GM12878 (cell line): ENCODE results near the gene LEP. TPM values are rescaled to one million over a fixed set of nuclear protein-coding genes. Genes with fewer than 3 reads are reported as not detected.

Experiments
- ATAC-seq: fragments of 200-7000 bp; cut with Tn5 transposase; 3 replicates; pipeline ENCODE4 v1.9.1; 2020; ENCODE audit warnings: mild to moderate bottlenecking, moderate library complexity
- BruUV-seq: library from RNA; stranded (reverse); fragments of 400-500 nt; replicated peaks from 2 replicates; lab custom pipeline; 2021; lab: Mats Ljungman, UMichigan
- CTCF ChIA-PET: fragments of 300-600 bp; sonication (Branson Sonifier 250); formaldehyde crosslinking; extraction: SDS; loops from one replicate; lab custom pipeline; 2021; ENCODE audit warnings: inconsistent platforms; lab: Yijun Ruan, JAX
- POLR2A ChIA-PET: fragments of 350-600 bp; formaldehyde crosslinking; extraction: SDS; loops from one replicate; lab custom pipeline; 2021; ENCODE audit warnings: inconsistent platforms; lab: Charles Lee
- RAD21 ChIA-PET: fragments of 300-600 bp; sonication (Branson Sonifier 250); formaldehyde crosslinking; loops from one replicate; lab custom pipeline; 2023; ENCODE audit warnings: antibody characterized with exemption; ENCODE audit not compliant: unreplicated experiment; lab: Charles Lee
- SMC1A ChIA-PET: fragments of 300-600 bp; sonication (Branson Sonifier 250); formaldehyde crosslinking; loops from one replicate; lab custom pipeline; 2023; ENCODE audit not compliant: unreplicated experiment, uncharacterized antibody; lab: Charles Lee
- DNase-seq: peaks from one replicate; pipeline ENCODE4 v3.0.0-alpha.2; 2011; ENCODE audit warnings: low read depth, low spot score
- FAIRE-seq: peaks from 3 replicates; lab custom pipeline; 2011; peaks lifted over from hg19 to GRCh38; lab: Jason Lieb, UNC
- H2AFZ ChIP-seq: 2 replicates; pipeline ENCODE4 v1.6.0; 2011; ENCODE audit warnings: low read depth, low read length, control low read depth; ENCODE audit not compliant: control insufficient read depth
- H3K27ac ChIP-seq: 2 replicates; pipeline ENCODE4 v1.5.1; 2011; ENCODE audit warnings: control low read depth; ENCODE audit not compliant: control insufficient read depth, insufficient read depth
- H3K27me3 ChIP-seq, 2 experiments: replicated peaks in 1 of 2; 2 replicates each; pipeline versions ENCODE4 v1.6.0 to v1.6.1; 2011; ENCODE audit warnings: low read length in 1 of 2; ENCODE audit not compliant: control insufficient read depth in 2 of 2, insufficient read depth in 2 of 2
- H3K36me3 ChIP-seq, 2 experiments: 2 replicates each; pipeline ENCODE4 v1.5.1; 2011; ENCODE audit warnings: low read length in 1 of 2; ENCODE audit not compliant: control insufficient read depth in 2 of 2, insufficient read depth in 2 of 2
- H3K4me1 ChIP-seq: 2 replicates; pipeline ENCODE4 v1.6.1; 2011; ENCODE audit warnings: mild to moderate bottlenecking, low read length, moderate library complexity, mixed read lengths; ENCODE audit not compliant: control insufficient read depth, insufficient read depth
- H3K4me2 ChIP-seq: 2 replicates; pipeline ENCODE4 v1.6.0; 2011; ENCODE audit warnings: control low read depth; ENCODE audit not compliant: control insufficient read depth, insufficient read depth
- H3K4me3 ChIP-seq: fragments of 200-600 bp; sonication (generic); 2 replicates; pipeline ENCODE4 v1.5.1; 2016
- H3K79me2 ChIP-seq: 2 replicates; pipeline ENCODE4 v1.6.0; 2011; ENCODE audit warnings: low read length; ENCODE audit not compliant: control insufficient read depth, insufficient read depth
- H3K9ac ChIP-seq: 2 replicates; pipeline ENCODE4 v1.8.0; 2011; ENCODE audit warnings: low read length, control low read depth, mixed read lengths; ENCODE audit not compliant: control insufficient read depth, insufficient read depth
- H3K9me3 ChIP-seq: replicated peaks from 3 replicates; pipeline ENCODE4 v1.5.1; 2011; ENCODE audit warnings: mild to moderate bottlenecking, low read length; ENCODE audit not compliant: control insufficient read depth, insufficient read depth
- H4K20me1 ChIP-seq: 2 replicates; pipeline ENCODE4 v1.6.0; 2011; ENCODE audit not compliant: control insufficient read depth, insufficient read depth
- ATF7 ChIP-seq: fragments of 450-650 bp; IDR thresholded peaks from 2 replicates; pipeline ENCODE4 v1.6.1; 2016; ENCODE audit warnings: low read depth, mild to moderate bottlenecking
- BCL11A ChIP-seq: IDR thresholded peaks from 2 replicates; pipeline ENCODE4 v1.6.1; 2011; ENCODE audit warnings: low read depth, low read length
- CHD4 ChIP-seq: fragments of 200-600 bp; sonication (generic); IDR thresholded peaks from 2 replicates; pipeline ENCODE4 v1.6.1; 2016; ENCODE audit warnings: mild to moderate bottlenecking
- CREM ChIP-seq: IDR thresholded peaks from 2 replicates; pipeline ENCODE4 v1.6.1; 2014; ENCODE audit warnings: antibody characterized with exemption, low read depth
- EP300 ChIP-seq, 2 experiments: fragments of 150-350 bp in 1 of 2; IDR thresholded peaks; 2 replicates each; pipeline ENCODE4 v1.6.1; 2011 to 2012; ENCODE audit warnings: low read depth in 2 of 2, low read length in 2 of 2, borderline replicate concordance in 1 of 2, improper control_type of control experiment in 1 of 2, inconsistent platforms in 1 of 2; ENCODE audit not compliant: control insufficient read depth in 1 of 2
- ESRRA ChIP-seq: IDR thresholded peaks from 2 replicates; pipeline ENCODE4 v1.6.1; 2012; ENCODE audit warnings: mild to moderate bottlenecking, low read length, improper control_type of control experiment
- IKZF2 ChIP-seq, 2 experiments: fragments of 450-650 bp; IDR thresholded peaks; 2 replicates each; pipeline ENCODE4 v1.6.1; 2017; ENCODE audit warnings: mild to moderate bottlenecking in 2 of 2, moderate library complexity in 2 of 2
- IRF4 ChIP-seq: IDR thresholded peaks from 2 replicates; pipeline ENCODE4 v1.6.1; 2011; ENCODE audit warnings: low read depth, low read length
- JUNB ChIP-seq: IDR thresholded peaks from 2 replicates; pipeline ENCODE4 v1.6.1; 2016; ENCODE audit warnings: antibody characterized with exemption, mild to moderate bottlenecking
- MLLT1 ChIP-seq: fragments of 450-650 bp; IDR thresholded peaks from 2 replicates; pipeline ENCODE4 v1.6.1; 2016; ENCODE audit warnings: mild to moderate bottlenecking
- MYB ChIP-seq: fragments of 150-350 bp; IDR thresholded peaks from 2 replicates; pipeline ENCODE4 v1.6.1; 2014; ENCODE audit warnings: mild to moderate bottlenecking, low read depth, low read length, borderline replicate concordance
- NFIC ChIP-seq: IDR thresholded peaks from 2 replicates; pipeline ENCODE4 v1.6.1; 2012; ENCODE audit warnings: low read depth, mild to moderate bottlenecking, inconsistent platforms, low read length, moderate library complexity
- NR2C1 ChIP-seq: fragments of 450-650 bp; IDR thresholded peaks from 2 replicates; pipeline ENCODE4 v1.6.1; 2017; ENCODE audit warnings: antibody characterized with exemption, mild to moderate bottlenecking, moderate library complexity
- PBX3 ChIP-seq: IDR thresholded peaks from 2 replicates; pipeline ENCODE4 v1.6.1; 2011; ENCODE audit warnings: mild to moderate bottlenecking, low read depth, low read length, moderate library complexity; ENCODE audit not compliant: insufficient replicate concordance
- POLR2A ChIP-seq: IDR thresholded peaks from 2 replicates; pipeline ENCODE4 v1.6.1; 2011; ENCODE audit warnings: low read depth, mild to moderate bottlenecking, low read length
- POLR2AphosphoS2 ChIP-seq: IDR thresholded peaks from 2 replicates; pipeline ENCODE4 v1.6.1; 2011; ENCODE audit warnings: low read depth, mild to moderate bottlenecking, low read length, improper control_type of control experiment, moderate library complexity
- RBBP5 ChIP-seq: fragments of 200-600 bp; sonication (generic); conservative IDR thresholded peaks from 2 replicates; pipeline ENCODE4 v1.6.1; 2016
- RCOR1 ChIP-seq: conservative IDR thresholded peaks from 2 replicates; pipeline ENCODE4 v1.6.1; 2012; ENCODE audit warnings: low read depth, low read length, improper control_type of control experiment
- STAT1 ChIP-seq: fragments of 450-650 bp; conservative IDR thresholded peaks from 2 replicates; pipeline ENCODE4 v1.6.1; 2014; ENCODE audit warnings: antibody characterized with exemption, mild to moderate bottlenecking
- ZNF24 ChIP-seq: fragments of 450-650 bp; IDR thresholded peaks from 2 replicates; pipeline ENCODE4 v1.6.1; 2017; ENCODE audit warnings: antibody characterized with exemption, mild to moderate bottlenecking
- ZZZ3 ChIP-seq: IDR thresholded peaks from 2 replicates; pipeline ENCODE4 v1.6.1; 2011; ENCODE audit warnings: low read depth; ENCODE audit not compliant: control insufficient read depth, insufficient read length
- WGBS: methylation state at CpG from one replicate; pipeline ENCODE4 v1.1.6; 2016; ENCODE audit warnings: low lambda C conversion rate; ENCODE audit not compliant: insufficient replicate concordance, insufficient coverage; ENCODE audit errors: missing lambda C conversion rate; 5-methylcytosine and 5-hydroxymethylcytosine counted together
- in situ Hi-C: fragments of 300-500 bp; cut with MboI; formaldehyde crosslinking; loops from 9 replicates; pipeline ENCODE4 v1.14.3; 2018; ENCODE audit warnings: mixed read lengths
- intact Hi-C: fragments of 100-400 bp; cut with micrococcal nuclease; formaldehyde crosslinking; loops from one replicate; pipeline ENCODE4 v1.14.2; 2022; ENCODE audit not compliant: unreplicated experiment
- polyA plus RNA-seq, 11 experiments: library from polyadenylated mRNA; depleted of rRNA in 4 of 11; unstranded in 6 of 11; stranded (reverse) in 5 of 11; fragments of >200 nt; fragmentation: Nextera tagmentation in 4 of 11; fragmentation: Illumina TruSeq in 1 of 11; extraction: Ambion mirVana in 4 of 11; extraction: Trizol in 1 of 11; gene quantifications; 1 replicate in 1 of 11; 2 replicates in 10 of 11; pipeline versions ENCODE4 v1.2.1 to v1.2.3, GENCODE V29; 2011 to 2016; ENCODE audit warnings: inconsistent platforms in 2 of 11, missing spikeins in 2 of 11, low read depth in 1 of 11
- total RNA-seq, 4 experiments: library from RNA; depleted of rRNA in 3 of 4; stranded (reverse); fragments of >200 nt in 3 of 4; fragmentation: Illumina TruSeq in 1 of 4; extraction: Trizol in 1 of 4; gene quantifications; 2 replicates each; pipeline versions ENCODE4 v1.2.1 to v1.2.3, GENCODE V29; 2013 to 2021
- TF ChIP-seq, protein P1 (sequence below): IDR thresholded peaks from 2 replicates; pipeline ENCODE4 v1.6.1; 2011; ENCODE audit warnings: borderline replicate concordance, low read depth, mild to moderate bottlenecking, moderate library complexity, low read length; ENCODE audit not compliant: insufficient read depth, poor library complexity, severe bottlenecking

Gene LEP
- total and polyA plus RNA-seq, 10 of the 15 experiments (the other 5 are each of a cell fraction or from before 2014, with no cell fraction given): not detected

- in situ Hi-C loops (loop anchor here (5.0 kb wide), 2 partner anchors 72 to 497 kb away; no protein-coding TSS in a partner anchor), intact Hi-C loops (loop anchor here (1.0 to 5.0 kb wide), 4 partner anchors 73 to 762 kb away; no protein-coding TSS in a partner anchor)
- Histone ChIP-seq H2AFZ (no peak overlapping the region), H3K27ac (no peak overlapping the region), H3K9me3 (no peaks in the 10 kb centered on the region), H3K4me1 (no peaks in the 10 kb centered on the region), H3K9ac (no peak overlapping the region), H3K27me3 (no peaks in the 10 kb centered on the region; a peak in 3 of 4 replicates), H4K20me1 (0 out of 2 replicates have a peak, but pooled peaks cover 3% of the 10 kb centered on the region), H3K36me3 (no peaks in the 10 kb centered on the region), H3K4me2 (no peak overlapping the region), H3K4me3 (no peak overlapping the region), H3K79me2 (no peaks in the 10 kb centered on the region)
- DNase-seq (peak; percentile 13), FAIRE-seq (peak; percentile 97), ATAC-seq (peak; percentile 85)
- no TSS peak for BruUV-seq
- 38% methylated on average over 28 of the region's 28 CpGs for WGBS
- RAD21 ChIA-PET: interaction anchor here (0.6 to 5.8 kb wide), 34 partner anchors 12 to 862 kb away, joined by 3 to 86 read pairs (median 4); no protein-coding TSS in a partner anchor
- POLR2A ChIA-PET: no interaction called here
- CTCF ChIA-PET: interaction anchor here (0.6 to 8.6 kb wide), 57 partner anchors 10 to 763 kb away, joined by 3 to 152 read pairs (median 4); no protein-coding TSS in a partner anchor
- SMC1A ChIA-PET: interaction anchor here (0.7 to 3.7 kb wide), 22 partner anchors 13 to 762 kb away, joined by 3 to 56 read pairs (median 4); no protein-coding TSS in a partner anchor
- TF ChIP-seq, protein P1, sequence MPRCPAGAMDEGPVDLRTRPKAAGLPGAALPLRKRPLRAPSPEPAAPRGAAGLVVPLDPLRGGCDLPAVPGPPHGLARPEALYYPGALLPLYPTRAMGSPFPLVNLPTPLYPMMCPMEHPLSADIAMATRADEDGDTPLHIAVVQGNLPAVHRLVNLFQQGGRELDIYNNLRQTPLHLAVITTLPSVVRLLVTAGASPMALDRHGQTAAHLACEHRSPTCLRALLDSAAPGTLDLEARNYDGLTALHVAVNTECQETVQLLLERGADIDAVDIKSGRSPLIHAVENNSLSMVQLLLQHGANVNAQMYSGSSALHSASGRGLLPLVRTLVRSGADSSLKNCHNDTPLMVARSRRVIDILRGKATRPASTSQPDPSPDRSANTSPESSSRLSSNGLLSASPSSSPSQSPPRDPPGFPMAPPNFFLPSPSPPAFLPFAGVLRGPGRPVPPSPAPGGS: no peak
- TF ChIP-seq BCL11A (no peak), NFIC (no peak), ATF7 (no peak), ZNF24 (no peak), RBBP5 (no peak), POLR2AphosphoS2 (no peak), IKZF2 (IDR thresholded peaks at IDR 0.05) (no peak), STAT1 (no peak), CREM (no peak), NR2C1 (no peak), ESRRA (no peak), EP300 (IDR thresholded peaks at IDR 0.05; ENCODE audit: borderline replicate concordance in 1 of 2, control insufficient read depth in 1 of 2, low read depth in 2 of 2, low read length in 2 of 2) (no peak), RCOR1 (no peak), MLLT1 (0 out of 2 replicates have a peak, but pooled peaks have one; percentile 30), IRF4 (peak; percentile 35; the same call in 1 of the 2 replicates), MYB (no peak), PBX3 (no peak), CHD4 (no peak), JUNB (no peak), POLR2A (no peak), ZZZ3 (no peak)
Measured at GRCh38 chr7:128209229-128210035, 31.6 kb upstream of the LEP start.
